ENCODE results near the gene CALML5. TPM values are rescaled to one million over a fixed set of nuclear protein-coding genes. Genes with fewer than 3 reads are reported as not detected.

Gene CALML5
- total RNA-seq, 1 experiment from 2014 or later, result not detected

DNA sequence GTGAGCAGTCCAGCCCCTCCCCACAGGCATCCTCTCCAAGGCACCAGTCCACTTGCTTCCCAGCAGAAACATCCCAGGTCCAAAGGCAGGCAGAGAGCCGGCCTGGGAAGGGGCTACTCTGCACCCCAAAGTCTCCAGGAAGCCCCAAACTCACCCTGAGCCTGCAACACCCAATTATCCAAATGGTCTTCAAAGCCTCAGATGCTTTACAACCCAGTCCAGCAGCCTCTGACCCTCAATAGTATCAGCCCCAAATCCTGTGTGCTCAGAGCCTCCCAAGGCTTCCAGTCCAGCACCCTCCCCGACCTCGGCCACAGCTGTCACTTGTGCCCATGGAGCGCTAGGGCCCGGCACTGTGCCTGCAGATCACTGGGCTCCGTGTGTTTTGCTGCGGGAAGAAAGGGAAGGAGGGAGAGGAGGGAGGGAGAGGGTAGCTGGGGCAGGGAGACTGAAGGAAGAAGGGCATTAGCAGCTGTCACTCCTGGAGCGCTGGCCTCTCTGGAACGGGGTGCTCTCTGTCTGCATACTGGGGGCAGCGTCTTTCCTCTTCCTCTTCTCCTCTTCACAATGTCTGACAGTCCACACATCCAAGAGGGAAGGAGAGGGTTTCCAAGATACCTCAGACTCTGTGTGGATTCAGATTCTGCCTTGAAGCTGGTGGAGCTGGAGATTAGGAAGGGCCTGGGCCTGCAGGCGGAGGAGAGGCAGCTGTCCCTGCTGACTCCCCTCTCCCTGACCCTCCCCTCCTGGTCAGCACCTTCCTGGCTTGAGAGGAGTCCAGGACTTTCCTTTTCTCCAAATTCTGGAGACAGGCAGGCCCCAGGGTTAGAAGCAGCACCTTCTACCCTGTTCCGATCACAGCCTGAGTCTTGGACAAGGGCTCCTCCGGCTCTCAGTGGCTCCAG lies 13.2 kb downstream of the CALML5 start:
- CTCF ChIA-PET, result interaction anchor here (1.1 kb wide), 1 partner anchor 136 kb away, joined by 3 read pairs; no protein-coding TSS in a partner anchor
- ATAC-seq, result no peak

More for the DNA sequence above, 13.2 kb downstream of the CALML5 start:
- peaks cover 0 to 5% of the 10 kb centered on the region in 2 experiments; a peak in 1 of 4 replicates for H3K4me1 ChIP-seq (ENCODE audit: control insufficient read depth in 1 of 2, insufficient read depth in 2 of 2, low read length in 2 of 2)
- no TSS peak for BruUV-seq (replicated peaks)
- TF ChIP-seq POLR2AphosphoS5 (IDR thresholded peaks at IDR 0.05; ENCODE audit: low read depth, low read length) (no peak), YY1 (IDR thresholded peaks at IDR 0.05; ENCODE audit: extremely low read depth, insufficient replicate concordance, low read depth, low read length) (no peak), ELF1 (IDR thresholded peaks at IDR 0.05; ENCODE audit: borderline replicate concordance, low read depth) (no peak), RAD21 (IDR thresholded peaks at IDR 0.05; ENCODE audit: low read depth) (no peak), EGR1 (IDR thresholded peaks at IDR 0.05; ENCODE audit: low read depth) (no peak), CBX3 (IDR thresholded peaks at IDR 0.05; ENCODE audit: low read depth) (no peak), FOSL1 (IDR thresholded peaks at IDR 0.05; ENCODE audit: low read depth) (no peak), SIN3A (IDR thresholded peaks at IDR 0.05; ENCODE audit: low read depth) (no peak), JUND (IDR thresholded peaks at IDR 0.05) (no peak)
- TF ChIP-seq, protein P1, sequence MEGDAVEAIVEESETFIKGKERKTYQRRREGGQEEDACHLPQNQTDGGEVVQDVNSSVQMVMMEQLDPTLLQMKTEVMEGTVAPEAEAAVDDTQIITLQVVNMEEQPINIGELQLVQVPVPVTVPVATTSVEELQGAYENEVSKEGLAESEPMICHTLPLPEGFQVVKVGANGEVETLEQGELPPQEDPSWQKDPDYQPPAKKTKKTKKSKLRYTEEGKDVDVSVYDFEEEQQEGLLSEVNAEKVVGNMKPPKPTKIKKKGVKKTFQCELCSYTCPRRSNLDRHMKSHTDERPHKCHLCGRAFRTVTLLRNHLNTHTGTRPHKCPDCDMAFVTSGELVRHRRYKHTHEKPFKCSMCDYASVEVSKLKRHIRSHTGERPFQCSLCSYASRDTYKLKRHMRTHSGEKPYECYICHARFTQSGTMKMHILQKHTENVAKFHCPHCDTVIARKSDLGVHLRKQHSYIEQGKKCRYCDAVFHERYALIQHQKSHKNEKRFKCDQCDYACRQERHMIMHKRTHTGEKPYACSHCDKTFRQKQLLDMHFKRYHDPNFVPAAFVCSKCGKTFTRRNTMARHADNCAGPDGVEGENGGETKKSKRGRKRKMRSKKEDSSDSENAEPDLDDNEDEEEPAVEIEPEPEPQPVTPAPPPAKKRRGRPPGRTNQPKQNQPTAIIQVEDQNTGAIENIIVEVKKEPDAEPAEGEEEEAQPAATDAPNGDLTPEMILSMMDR (IDR thresholded peaks at IDR 0.05 in 2 of 3, conservative IDR thresholded peaks at IDR 0.05 in 1 of 3; ENCODE audit: borderline replicate concordance in 1 of 3, insufficient read depth in 1 of 3, low read depth in 2 of 3, low read length in 2 of 3), result no peak
- TF ChIP-seq, protein P2, sequence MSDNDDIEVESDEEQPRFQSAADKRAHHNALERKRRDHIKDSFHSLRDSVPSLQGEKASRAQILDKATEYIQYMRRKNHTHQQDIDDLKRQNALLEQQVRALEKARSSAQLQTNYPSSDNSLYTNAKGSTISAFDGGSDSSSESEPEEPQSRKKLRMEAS (IDR thresholded peaks at IDR 0.05), result no peak
- ChIA-PET RAD21 (ENCODE audit: low non-redundant PET in 1 of 2, low total read pairs in 2 of 2, uncharacterized antibody in 2 of 2, unreplicated experiment in 2 of 2) (no interaction called here), POLR2A (no interaction called here)
- no peak for DNase-seq (ENCODE audit: low read depth, low spot score)
- intact Hi-C loops (cut with micrococcal nuclease), result no loop called here
- no peaks in the 10 kb centered on the region for H3K9me3 ChIP-seq (ENCODE audit: control insufficient read depth in 1 of 2, insufficient read depth in 1 of 2, low read depth in 1 of 2, low read length in 2 of 2)
- H2AFZ ChIP-seq (ENCODE audit: low read depth, low read length, poor library complexity, severe bottlenecking), result no peak overlapping the region
- H3K9me2 ChIP-seq (ENCODE audit: insufficient read depth), result no peaks in the 10 kb centered on the region
- H3K27ac ChIP-seq (ENCODE audit: low read depth, low read length), result no peak overlapping the region
- no peak overlapping the region for H3K4me3 ChIP-seq (replicated peaks in 1 of 2; ENCODE audit: low read depth in 1 of 2, low read length in 2 of 2)
- no peaks in the 10 kb centered on the region for H3K36me3 ChIP-seq (ENCODE audit: control insufficient read depth in 1 of 2, insufficient read depth in 2 of 2, low read length in 2 of 2)
- no peak overlapping the region for H3K4me2 ChIP-seq (ENCODE audit: low read length)
- no peaks in the 10 kb centered on the region for H4K20me1 ChIP-seq (ENCODE audit: insufficient read depth)
- H3K79me2 ChIP-seq (ENCODE audit: insufficient read depth, low read length), result no peaks in the 10 kb centered on the region
- no peaks in the 10 kb centered on the region for H3K27me3 ChIP-seq (ENCODE audit: insufficient read depth, low read length)
- H3K9ac ChIP-seq (ENCODE audit: low read length), result no peak overlapping the region

Measured in HCT116 (cell line).